Measurements from ENCODE around the gene CHID1.

CHID1 gene

GRCh38 chr11:933142-933851 lies 22.7 kb upstream of the CHID1 start:
- DNase-seq (ENCODE audit: low read depth) = no peak

- DNase-seq (ENCODE audit: low read depth) = no peak
Measured at GRCh38 chr11:932435-932834, 21.8 kb upstream of the CHID1 start.

- DNase-seq (ENCODE audit: low read depth) = no peak
Measured at GRCh38 chr11:931385-931784, 20.8 kb upstream of the CHID1 start.

GRCh38 chr11:929405-929804 lies 18.8 kb upstream of the CHID1 start:
- no peak for DNase-seq (ENCODE audit: low read depth)

- DNase-seq (ENCODE audit: low read depth) = no peak
Measured at GRCh38 chr11:928786-929185, 18.2 kb upstream of the CHID1 start.

GRCh38 chr11:927871-928270 lies 17.3 kb upstream of the CHID1 start:
- no peak for DNase-seq (ENCODE audit: low read depth)

GRCh38 chr11:926341-926916 lies 15.8 kb upstream of the CHID1 start:
- no peak for DNase-seq (ENCODE audit: low read depth)

- DNase-seq (ENCODE audit: low read depth) = peak; percentile 96
Measured at GRCh38 chr11:925496-926301, 15.1 kb upstream of the CHID1 start, which contains the start of gene AP2A2. Gene AP2A2 (plus strand): TSS chr11:925870. CDS start chr11:926022, 152 bp downstream.

GRCh38 chr11:925158-925495 lies 14.5 kb upstream of the CHID1 start:
- DNase-seq (ENCODE audit: low read depth) = no peak

GRCh38 chr11:924406-925157 lies 14.0 kb upstream of the CHID1 start:
- no peak for DNase-seq (ENCODE audit: low read depth)

GRCh38 chr11:923691-924405 lies 13.2 kb upstream of the CHID1 start:
- no peak for DNase-seq (ENCODE audit: low read depth)

GRCh38 chr11:921921-922678 lies 11.5 kb upstream of the CHID1 start:
- DNase-seq (ENCODE audit: low read depth) = no peak

- no peak for DNase-seq (ENCODE audit: low read depth)
Measured at GRCh38 chr11:917426-917825, 6.8 kb upstream of the CHID1 start.

- DNase-seq (ENCODE audit: low read depth) = no peak
Measured at GRCh38 chr11:914747-915501, 4.3 kb upstream of the CHID1 start.

- DNase-seq (ENCODE audit: low read depth) = no peak
Measured at GRCh38 chr11:914204-914603, 3.6 kb upstream of the CHID1 start.

GRCh38 chr11:913043-913442 lies 2.4 kb upstream of the CHID1 start:
- no peak for DNase-seq (ENCODE audit: low read depth)

- DNase-seq (ENCODE audit: low read depth) = no peak
Measured at GRCh38 chr11:912266-912665, 1.7 kb upstream of the CHID1 start.

GRCh38 chr11:911890-912219 lies 1.2 kb upstream of the CHID1 start:
- DNase-seq (ENCODE audit: low read depth) = no peak

GRCh38 chr11:911031-911889 lies 650 bp upstream of the CHID1 start:
- DNase-seq (ENCODE audit: low read depth) = no peak
